Ecto neural progenitor cell (in vitro differentiated cells): ENCODE data around the gene SYNPO2L.
"Not testable (repeated sequence)": the region's sequence is repeated elsewhere in the genome, so short reads cannot be mapped to it uniquely, and the experiment has no call there.

Experiments used
- DNase-seq: peaks from one replicate; pipeline ENCODE4 v3.0.0-alpha.2; 2018; ENCODE audit warnings: low spot score

Gene SYNPO2L, protein sequence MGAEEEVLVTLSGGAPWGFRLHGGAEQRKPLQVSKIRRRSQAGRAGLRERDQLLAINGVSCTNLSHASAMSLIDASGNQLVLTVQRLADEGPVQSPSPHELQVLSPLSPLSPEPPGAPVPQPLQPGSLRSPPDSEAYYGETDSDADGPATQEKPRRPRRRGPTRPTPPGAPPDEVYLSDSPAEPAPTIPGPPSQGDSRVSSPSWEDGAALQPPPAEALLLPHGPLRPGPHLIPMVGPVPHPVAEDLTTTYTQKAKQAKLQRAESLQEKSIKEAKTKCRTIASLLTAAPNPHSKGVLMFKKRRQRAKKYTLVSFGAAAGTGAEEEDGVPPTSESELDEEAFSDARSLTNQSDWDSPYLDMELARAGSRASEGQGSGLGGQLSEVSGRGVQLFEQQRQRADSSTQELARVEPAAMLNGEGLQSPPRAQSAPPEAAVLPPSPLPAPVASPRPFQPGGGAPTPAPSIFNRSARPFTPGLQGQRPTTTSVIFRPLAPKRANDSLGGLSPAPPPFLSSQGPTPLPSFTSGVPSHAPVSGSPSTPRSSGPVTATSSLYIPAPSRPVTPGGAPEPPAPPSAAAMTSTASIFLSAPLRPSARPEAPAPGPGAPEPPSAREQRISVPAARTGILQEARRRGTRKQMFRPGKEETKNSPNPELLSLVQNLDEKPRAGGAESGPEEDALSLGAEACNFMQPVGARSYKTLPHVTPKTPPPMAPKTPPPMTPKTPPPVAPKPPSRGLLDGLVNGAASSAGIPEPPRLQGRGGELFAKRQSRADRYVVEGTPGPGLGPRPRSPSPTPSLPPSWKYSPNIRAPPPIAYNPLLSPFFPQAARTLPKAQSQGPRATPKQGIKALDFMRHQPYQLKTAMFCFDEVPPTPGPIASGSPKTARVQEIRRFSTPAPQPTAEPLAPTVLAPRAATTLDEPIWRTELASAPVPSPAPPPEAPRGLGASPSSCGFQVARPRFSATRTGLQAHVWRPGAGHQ

GRCh38 chr10:73655990-73656298, at the start of gene SYNPO2L:
Gene SYNPO2L, minus strand, starts transcription at chr10:73656029. Its CDS starts 107 bp downstream, at chr10:73655922.
- DNase-seq: no peak

- DNase-seq: not testable (repeated sequence)
Observed at GRCh38 chr10:73703924-73704323, 48.1 kb upstream of the SYNPO2L start.

DNA sequence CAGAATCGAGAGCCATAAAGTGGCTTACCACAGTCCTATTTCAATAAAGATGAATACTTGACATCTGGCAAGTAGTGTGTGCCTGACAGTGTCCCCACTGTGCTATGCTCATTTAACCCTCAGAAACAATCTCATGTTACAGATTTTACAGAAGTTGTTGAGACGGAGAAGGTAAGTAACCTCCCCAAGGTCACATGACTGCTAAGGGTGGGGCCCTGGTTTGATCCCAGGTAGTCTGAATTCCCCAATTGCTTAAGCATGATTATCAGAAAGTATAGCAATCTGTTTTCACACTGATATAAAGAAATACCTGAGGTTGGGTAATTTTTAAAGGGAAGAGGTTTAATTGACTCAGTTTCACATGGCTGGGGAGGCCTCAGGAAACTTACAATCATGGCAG, 43.0 kb upstream of the SYNPO2L start:
- not testable (repeated sequence) for DNase-seq

DNA sequence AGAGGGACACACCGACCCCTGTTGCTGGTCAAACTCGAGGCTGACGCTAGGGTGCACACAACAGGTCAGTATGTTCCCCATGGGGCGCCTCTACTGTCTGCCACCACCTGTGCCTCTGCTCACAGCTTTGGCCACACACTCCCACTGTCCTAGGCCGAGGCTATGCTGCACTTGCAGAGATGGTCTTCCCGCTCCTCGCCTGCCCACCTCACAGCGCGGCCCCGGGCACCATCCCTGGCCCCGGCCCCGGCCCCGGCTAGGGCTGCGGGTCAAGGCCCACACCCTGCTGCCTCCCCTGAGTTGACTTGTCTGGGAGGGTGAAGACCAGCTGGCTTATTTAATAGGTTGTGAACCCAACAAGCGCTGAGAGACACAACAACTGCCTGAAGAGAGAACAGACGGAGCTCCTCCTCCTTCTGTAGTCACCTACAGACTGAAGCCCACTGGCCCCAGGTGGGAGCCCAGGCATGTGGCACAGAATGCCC, 41.9 kb upstream of the SYNPO2L start, which contains the start of gene AGAP5:
Gene AGAP5, minus strand, starts transcription at position 435 of the 485 bp plus-strand sequence. Its CDS starts 354 bp downstream, at position 81.
- not testable (repeated sequence) for DNase-seq

GRCh38 chr10:73695302-73695701, 39.5 kb upstream of the SYNPO2L start:
- DNase-seq: not testable (repeated sequence)

GRCh38 chr10:73690755-73691154, 34.9 kb upstream of the SYNPO2L start:
- DNase-seq: not testable (repeated sequence)

DNA sequence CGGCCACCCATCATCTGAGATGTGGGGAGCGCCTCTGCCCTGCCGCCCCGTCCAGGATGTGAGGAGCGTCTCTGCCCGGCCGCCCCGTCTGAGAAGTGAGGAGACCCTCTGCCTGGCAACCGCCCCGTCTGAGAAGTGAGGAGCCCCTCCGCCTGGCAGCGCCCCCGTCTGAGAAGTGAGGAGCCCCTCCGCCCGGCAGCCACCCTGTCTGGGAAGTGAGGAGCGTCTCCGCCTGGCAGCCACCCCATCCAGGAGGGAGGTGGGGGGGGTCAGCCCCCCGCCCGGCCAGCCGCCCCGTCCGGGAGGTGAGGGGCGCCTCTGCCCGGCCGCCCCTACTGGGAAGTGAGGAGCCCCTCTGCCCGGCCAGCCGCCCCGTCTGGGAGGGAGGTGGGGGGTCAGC, 33.8 kb upstream of the SYNPO2L start:
- not testable (repeated sequence) for DNase-seq

- DNase-seq: not testable (repeated sequence)
Observed at GRCh38 chr10:73687641-73688040, 31.8 kb upstream of the SYNPO2L start.

- DNase-seq: not testable (repeated sequence)
Observed at GRCh38 chr10:73674546-73674945, 18.7 kb upstream of the SYNPO2L start.

GRCh38 chr10:73668378-73668777, 12.5 kb upstream of the SYNPO2L start:
- not testable (repeated sequence) for DNase-seq

- DNase-seq: not testable (repeated sequence)
Observed at GRCh38 chr10:73666153-73666809, 10.5 kb upstream of the SYNPO2L start.

DNA sequence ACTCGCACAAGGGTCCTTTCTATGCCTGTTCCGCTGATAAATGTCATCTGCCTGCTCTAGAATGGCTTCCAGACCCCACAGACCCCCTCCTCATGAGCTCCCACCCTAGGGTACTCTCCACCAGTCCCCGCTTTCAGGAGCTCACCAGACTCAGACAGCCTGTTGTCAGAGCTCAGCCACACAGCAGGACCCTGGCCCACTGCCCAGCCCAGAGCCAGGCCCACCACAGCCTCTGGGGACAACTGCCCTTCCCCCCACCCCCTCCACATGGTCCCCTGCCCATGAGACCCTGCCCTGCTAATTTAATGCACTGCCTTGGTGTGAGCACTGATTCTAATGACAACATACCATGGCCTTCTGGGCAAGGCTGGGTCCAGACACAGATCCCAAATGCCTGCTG, 9.8 kb upstream of the SYNPO2L start:
- not testable (repeated sequence) for DNase-seq

DNA sequence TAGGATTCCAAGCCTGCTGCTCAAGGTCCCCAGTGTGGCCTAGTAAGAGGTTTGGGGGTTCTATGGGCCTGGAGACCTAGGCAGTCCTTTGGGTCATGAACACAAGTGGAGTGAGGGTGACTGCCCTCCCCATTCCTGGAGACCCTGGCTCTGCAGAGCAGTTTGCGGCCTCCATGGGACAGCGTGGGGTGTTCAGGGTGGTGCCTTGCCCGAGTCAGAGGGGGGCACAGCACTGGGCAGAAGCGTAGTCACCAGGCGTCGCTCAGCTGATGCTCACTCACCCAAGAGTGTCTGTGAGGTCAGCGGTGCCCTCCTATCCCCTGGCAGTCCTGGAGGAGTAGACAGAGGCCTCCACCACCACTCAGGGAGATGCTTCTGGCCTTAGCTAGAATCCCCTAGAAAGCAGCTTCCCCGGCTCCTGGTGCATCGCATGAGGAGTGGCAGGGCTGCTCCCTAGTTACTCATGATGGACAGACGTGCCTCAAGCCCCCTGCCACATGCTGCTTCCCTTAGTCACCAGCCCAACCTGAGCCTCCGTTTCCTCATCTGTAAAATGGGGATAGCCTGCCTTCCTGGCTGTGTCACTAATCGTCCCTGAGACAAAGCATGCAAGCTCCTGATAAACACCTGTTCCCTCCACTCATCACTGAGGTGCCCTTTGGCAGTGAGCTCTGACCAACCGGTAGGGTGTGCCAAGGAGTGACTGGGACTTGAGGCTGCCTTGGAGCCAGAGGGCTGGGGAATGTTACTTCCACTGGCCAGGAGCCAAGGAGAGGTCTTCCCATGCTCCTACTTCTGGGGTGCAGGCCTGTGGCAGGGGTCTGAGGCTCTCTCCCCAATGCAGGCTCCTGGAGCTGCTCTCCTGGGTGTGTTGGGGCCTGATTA, 8.6 kb upstream of the SYNPO2L start:
- DNase-seq: peak; percentile 19

DNA sequence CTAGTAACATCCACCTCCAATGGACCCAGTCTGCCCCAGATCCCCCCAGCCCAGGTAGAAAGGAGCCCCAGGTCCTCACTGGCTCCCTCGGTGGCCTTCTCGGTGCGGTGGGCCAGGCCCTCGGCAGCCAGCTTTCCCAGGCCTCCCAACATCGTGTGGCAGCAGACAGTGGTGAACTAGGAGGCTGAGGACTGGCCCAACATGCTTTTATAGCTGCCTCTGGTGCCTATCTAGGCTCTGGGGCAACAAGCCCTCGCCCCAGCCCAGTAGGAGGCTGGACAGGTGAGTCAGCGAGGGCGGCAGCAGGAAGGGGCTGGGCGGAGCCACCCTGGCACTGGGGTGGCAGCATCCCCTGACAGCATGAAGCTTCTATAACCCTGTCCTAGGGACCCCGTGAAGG, 7.8 kb upstream of the SYNPO2L start:
- peak; percentile 10 for DNase-seq

DNA sequence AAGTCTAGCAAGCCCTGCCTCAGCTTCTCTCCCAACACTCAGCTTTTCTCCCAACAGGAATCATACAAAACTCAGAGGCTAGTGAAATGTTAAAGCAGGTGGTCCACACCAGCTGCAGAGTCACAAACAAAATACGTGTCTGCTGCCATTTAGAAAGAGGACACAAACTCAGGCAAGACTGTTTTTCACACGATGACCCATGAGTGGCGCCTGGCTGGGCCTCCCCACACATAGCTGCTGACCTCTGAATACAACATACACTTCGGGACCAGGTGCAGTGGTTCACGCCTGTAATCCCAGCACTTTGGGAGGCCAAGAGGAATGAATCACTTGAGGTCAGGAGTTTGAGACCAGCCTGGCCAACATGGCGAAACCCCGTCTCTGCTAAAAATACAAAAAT, 6.9 kb upstream of the SYNPO2L start:
- not testable (repeated sequence) for DNase-seq

DNA sequence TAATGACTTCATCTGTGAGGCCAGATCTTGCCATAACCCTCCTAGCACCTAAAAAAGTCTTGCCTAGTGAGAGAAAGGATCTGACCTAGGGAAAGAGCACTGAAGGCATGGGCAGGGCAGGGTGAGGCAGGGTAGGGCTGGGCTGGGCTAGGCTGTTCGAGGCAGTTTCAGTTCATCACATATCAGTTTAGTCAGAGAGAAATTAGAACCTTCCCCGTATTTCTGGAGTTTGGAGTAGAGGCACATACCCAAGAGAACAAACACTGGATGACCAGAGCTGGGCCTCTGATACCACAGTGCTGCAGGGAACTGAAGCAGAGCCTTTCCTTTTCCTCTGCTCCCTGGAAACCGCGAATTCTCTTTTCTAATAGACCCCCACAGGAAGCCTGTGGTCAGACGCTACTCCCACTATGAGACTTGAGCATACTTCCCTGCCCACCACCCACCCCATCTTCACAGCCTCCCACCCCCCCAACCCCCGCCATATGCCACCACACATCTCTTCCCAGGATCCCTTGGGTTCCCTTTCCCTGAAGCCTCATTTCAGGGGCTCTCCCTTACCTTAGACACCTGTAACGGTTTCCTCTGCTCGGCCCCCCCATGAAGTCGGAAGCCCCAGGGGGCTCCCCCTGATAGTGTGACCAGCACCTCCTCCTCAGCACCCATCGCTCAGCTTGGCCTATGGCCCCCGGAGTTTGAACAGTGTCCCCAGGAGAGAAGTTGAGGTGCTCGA, 406 bp downstream of the SYNPO2L start:
- no peak for DNase-seq

DNA sequence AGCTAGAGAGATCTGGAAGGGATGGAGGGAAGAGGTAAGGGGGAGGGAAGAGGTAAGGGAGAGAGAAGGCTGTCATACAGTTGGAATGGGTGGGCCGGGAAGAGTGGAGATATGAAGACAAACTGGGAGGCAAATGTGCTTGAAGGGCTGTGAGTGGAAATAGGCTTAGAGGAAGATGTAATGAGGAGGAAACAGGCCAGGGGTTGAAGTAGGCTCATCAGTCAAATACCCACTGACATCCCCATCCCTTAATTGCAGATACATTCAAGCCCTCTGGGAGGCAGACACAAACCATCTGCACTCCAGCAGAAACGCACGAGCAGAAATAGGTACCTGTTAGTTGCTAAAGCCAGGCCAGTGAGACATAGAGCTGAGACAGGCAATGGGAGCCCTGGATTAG, 2.1 kb downstream of the SYNPO2L start:
- no peak for DNase-seq

- no peak for DNase-seq
Observed at GRCh38 chr10:73653195-73653594, 2.6 kb downstream of the SYNPO2L start.

- DNase-seq: no peak
Observed at GRCh38 chr10:73650537-73651331, 5.1 kb downstream of the SYNPO2L start.
